Neural cell (in vitro differentiated cells): ENCODE results near the gene IMMP2L.

Experiments
- EP300 ChIP-seq: fragments of 450-650 bp; conservative IDR thresholded peaks from 2 replicates; pipeline ENCODE4 v1.6.1; 2014; ENCODE audit warnings: antibody characterized with exemption, mild to moderate bottlenecking, moderate library complexity; ENCODE audit not compliant: poor library complexity, severe bottlenecking
- EZH2 ChIP-seq: fragments of 200-600, 300-800 bp; shearing (Covaris generic), sonication (generic); IDR thresholded peaks from 2 replicates; pipeline ENCODE4 v1.6.1; 2014; ENCODE audit warnings: antibody characterized with exemption, low read length, borderline replicate concordance, mild to moderate bottlenecking; ENCODE audit not compliant: insufficient read depth, poor library complexity, severe bottlenecking
- MXI1 ChIP-seq: fragments of 450-650 bp; conservative IDR thresholded peaks from 2 replicates; pipeline ENCODE4 v1.6.1; 2014; ENCODE audit warnings: antibody characterized with exemption, mild to moderate bottlenecking; ENCODE audit not compliant: poor library complexity, severe bottlenecking
- POLR2AphosphoS5 ChIP-seq: IDR thresholded peaks from 2 replicates; pipeline ENCODE4 v1.6.1; 2012
- SMC3 ChIP-seq: fragments of 450-650 bp; conservative IDR thresholded peaks from 2 replicates; pipeline ENCODE4 v1.6.1; 2014; ENCODE audit warnings: antibody characterized with exemption, mild to moderate bottlenecking, moderate library complexity; ENCODE audit not compliant: poor library complexity
- TF ChIP-seq, protein P1 (sequence below): fragments of 450-650 bp; IDR thresholded peaks from 2 replicates; pipeline ENCODE4 v1.5.1; 2014; ENCODE audit warnings: antibody characterized with exemption, mild to moderate bottlenecking, moderate library complexity; ENCODE audit not compliant: poor library complexity, severe bottlenecking
- TF ChIP-seq, protein P2 (sequence below): IDR thresholded peaks from 2 replicates; pipeline ENCODE4 v1.6.1; 2012; ENCODE audit warnings: borderline replicate concordance

DNA sequence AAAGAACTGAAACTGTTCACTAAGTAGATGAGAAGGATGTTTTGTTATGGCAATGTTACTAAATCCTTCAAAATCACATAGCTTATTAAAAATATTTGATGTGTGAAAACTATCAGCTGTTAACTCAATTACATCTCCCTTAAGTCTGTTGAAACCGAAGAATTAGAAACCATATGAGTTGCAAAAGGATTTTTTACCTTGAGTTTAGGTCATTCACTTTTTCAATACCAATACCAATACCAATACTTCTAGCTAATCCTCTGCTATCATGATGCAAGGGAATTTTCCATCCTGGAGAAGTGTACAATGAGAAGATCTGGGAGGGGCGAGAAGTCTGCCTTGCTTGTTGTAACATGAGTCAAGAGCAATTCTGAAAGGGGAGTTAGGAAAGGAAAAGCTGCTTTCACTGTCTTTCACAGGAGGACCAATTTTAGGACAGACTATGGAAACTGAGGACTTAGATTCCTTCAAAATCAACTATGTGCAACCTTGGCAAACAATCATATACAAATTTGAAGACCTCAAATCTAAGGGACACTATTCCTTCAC is 199.7 kb downstream of the IMMP2L start:
- no peak for TF ChIP-seq EZH2
- TF ChIP-seq, protein P1, sequence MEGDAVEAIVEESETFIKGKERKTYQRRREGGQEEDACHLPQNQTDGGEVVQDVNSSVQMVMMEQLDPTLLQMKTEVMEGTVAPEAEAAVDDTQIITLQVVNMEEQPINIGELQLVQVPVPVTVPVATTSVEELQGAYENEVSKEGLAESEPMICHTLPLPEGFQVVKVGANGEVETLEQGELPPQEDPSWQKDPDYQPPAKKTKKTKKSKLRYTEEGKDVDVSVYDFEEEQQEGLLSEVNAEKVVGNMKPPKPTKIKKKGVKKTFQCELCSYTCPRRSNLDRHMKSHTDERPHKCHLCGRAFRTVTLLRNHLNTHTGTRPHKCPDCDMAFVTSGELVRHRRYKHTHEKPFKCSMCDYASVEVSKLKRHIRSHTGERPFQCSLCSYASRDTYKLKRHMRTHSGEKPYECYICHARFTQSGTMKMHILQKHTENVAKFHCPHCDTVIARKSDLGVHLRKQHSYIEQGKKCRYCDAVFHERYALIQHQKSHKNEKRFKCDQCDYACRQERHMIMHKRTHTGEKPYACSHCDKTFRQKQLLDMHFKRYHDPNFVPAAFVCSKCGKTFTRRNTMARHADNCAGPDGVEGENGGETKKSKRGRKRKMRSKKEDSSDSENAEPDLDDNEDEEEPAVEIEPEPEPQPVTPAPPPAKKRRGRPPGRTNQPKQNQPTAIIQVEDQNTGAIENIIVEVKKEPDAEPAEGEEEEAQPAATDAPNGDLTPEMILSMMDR, result no peak
- no peak for TF ChIP-seq SMC3
- TF ChIP-seq EP300, result no peak
- TF ChIP-seq MXI1, result no peak
- TF ChIP-seq, protein P2, sequence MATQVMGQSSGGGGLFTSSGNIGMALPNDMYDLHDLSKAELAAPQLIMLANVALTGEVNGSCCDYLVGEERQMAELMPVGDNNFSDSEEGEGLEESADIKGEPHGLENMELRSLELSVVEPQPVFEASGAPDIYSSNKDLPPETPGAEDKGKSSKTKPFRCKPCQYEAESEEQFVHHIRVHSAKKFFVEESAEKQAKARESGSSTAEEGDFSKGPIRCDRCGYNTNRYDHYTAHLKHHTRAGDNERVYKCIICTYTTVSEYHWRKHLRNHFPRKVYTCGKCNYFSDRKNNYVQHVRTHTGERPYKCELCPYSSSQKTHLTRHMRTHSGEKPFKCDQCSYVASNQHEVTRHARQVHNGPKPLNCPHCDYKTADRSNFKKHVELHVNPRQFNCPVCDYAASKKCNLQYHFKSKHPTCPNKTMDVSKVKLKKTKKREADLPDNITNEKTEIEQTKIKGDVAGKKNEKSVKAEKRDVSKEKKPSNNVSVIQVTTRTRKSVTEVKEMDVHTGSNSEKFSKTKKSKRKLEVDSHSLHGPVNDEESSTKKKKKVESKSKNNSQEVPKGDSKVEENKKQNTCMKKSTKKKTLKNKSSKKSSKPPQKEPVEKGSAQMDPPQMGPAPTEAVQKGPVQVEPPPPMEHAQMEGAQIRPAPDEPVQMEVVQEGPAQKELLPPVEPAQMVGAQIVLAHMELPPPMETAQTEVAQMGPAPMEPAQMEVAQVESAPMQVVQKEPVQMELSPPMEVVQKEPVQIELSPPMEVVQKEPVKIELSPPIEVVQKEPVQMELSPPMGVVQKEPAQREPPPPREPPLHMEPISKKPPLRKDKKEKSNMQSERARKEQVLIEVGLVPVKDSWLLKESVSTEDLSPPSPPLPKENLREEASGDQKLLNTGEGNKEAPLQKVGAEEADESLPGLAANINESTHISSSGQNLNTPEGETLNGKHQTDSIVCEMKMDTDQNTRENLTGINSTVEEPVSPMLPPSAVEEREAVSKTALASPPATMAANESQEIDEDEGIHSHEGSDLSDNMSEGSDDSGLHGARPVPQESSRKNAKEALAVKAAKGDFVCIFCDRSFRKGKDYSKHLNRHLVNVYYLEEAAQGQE, result no peak
- no peak for TF ChIP-seq POLR2AphosphoS5
